CD4-positive, alpha-beta T cell treated with Interleukin-10 for 1 hour (primary cell): ENCODE measurements around the gene FBLN7.

Source experiments
- DNase-seq: peaks from one replicate; pipeline ENCODE4 v3.0.0-alpha.2; 2020

FBLN7 gene

DNA sequence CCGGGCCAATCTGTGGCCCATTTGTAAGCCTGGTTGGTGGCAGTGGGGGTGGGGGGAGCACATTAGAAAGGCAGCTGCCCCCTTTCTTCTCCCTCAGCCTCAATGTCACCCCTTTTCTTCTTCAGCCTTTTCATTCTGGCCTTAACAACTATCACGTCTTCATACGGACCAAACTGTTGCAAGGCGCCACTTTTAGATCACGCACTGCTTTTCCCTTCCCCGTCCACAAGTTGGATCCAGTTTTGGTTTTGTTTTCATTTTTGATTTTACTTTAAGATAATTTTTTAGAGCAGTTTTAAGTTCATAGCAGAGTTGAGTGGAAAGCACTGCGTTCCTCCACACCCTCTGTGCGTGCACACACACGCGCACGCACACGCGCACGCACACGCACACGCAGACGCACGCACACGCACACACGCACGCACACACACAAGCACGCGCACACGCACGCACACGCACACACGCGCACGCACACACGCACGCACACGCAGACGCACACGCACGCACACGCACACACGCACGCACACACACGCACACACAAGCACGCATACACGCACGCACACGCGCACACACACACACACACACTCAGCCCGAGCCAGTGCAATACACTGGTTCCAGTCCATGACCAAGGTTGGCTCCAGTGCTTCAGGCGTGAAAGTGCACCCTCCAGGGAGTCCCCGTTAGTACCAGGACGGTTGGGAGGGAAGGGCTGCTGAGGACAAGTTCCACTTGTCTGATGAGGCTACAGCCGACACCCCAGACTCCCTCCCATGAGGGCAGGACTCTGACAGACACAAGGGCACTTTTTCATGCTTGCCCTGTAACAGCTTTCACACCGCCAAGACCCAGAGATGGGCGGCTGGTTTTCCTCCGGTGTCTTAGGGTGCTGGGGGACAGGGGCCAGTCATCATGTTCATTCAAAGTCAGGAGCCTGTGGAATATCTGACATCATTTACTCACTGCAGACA is 22.4 kb downstream of the FBLN7 start:
- DNase-seq = no peak

DNA sequence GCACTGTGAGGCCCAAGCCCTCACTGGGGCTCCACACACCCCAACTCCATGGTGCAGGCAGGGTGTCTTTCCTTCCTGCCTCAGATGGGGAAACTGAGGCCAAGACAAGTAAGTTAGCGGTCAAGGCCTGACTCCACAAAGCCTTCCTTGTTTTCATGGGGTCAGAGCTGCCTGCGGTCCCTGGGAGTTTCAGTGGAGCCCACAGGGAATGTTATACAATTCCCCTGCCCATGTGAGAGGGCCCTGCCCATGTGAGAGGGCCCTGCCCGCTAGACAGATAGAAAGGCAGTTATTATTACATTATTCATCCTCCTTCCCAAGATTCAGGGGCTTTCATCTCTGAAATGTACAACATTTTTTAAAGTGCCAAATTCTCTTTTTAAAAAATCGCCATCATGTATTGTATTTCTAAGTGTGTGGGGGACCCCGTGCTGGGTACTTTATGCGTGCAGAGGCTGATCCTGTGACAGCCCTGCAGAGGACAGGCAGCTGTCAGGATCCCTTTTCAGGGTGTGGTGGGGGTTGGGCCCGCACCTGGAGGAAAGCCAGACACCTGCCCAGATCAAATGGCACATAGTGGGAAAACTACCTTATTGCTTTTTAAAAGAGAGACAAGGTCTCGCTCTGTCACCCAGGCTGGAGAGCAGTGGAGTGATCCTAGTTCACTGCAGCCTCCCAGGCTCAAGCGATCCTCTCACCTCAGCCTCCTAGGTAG is 23.4 kb downstream of the FBLN7 start:
- DNase-seq = no peak

DNA sequence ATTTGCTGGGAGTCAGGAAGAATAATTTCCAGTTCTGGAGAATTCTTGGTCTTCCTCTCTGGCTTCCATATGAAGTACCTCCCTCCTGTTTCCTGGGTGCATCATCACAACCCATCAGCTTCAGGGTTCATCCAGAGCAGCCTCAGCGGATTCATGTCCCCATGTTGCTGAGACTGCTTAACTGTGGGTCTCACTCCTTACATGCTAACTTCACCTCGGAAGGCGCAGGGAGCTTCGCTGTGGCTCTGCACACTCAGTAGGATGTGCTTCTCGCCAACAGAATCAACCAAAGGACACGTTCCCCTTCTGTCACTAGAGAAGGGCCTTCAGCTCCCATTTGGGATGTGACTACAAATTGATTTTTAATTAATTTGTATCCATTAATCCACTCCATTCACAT is 24.2 kb downstream of the FBLN7 start:
- no peak for DNase-seq

GRCh38 chr2:112162956-112163355 is 24.8 kb downstream of the FBLN7 start:
- no peak for DNase-seq

DNA sequence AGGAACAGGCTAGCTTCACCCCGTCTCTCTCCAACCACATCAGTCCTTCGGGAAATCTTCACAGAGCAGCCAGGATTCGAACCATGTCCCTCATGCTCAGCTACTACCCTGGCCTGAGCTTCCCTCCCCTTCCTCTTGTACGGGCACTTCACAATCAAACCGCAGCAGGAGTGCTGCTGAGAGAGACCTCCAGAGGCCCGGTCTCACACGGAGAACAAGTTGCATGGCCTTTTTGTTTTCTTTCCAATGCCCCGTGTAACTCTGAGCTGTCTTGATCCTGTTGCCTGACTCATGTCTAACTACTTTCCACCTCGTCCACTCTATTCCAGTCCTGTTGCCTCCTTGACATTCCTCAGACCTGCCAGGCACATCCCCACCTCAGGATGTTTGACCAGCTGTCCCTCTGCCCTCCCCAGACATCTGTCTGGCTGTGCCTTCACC is 25.4 kb downstream of the FBLN7 start:
- DNase-seq = no peak

DNA sequence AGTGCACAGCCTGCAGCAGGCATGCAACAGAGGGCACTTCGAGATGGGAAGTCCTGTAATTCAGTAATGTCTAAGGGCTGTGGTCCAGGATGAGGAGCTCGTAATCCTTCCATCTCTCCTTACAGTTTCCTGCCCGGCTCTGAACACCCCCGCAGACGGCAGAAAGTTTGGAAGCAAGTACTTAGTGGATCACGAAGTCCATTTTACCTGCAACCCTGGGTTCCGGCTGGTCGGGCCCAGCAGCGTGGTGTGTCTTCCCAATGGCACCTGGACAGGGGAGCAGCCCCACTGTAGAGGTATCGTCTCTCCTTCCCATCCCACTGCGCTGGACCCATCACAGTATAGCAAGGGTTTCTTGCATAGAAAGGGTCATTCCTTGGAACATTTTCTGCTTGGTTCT is 26.7 kb downstream of the FBLN7 start:
- no peak for DNase-seq

GRCh38 chr2:112165296-112165695 is 27.1 kb downstream of the FBLN7 start:
- DNase-seq = no peak

DNA sequence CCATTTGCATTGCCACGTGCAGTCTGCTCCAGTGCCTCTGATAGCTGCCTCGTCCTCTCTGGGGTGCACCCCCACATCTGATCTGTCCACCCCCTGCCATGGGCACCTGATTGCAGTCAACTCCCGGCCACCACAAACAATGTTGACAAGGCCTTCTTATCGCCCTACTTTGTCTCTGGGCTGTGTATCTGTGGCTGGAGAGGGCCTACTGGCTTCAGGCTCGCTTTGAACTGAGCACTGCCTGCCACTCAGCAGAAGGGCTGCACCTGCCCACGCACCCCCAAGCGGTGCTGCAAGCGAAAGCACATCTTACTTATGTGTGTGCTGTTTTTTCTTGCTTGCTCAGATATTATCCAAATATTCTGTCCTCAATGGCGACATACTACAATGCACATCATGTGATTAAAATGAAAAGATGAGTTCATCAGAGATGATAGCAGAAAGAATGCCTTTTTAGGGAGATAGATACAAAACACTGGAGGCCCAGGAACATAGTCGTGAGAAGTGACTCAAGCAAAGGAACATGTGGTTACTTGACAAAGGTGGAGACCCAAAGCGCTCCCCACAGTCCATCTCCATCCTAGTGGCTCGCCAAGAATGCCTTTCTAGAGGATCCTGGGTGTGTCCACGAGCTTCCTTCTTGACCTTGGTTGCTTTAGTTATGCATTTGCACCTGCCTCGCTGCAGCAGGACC is 28.8 kb downstream of the FBLN7 start:
- no peak for DNase-seq

DNA sequence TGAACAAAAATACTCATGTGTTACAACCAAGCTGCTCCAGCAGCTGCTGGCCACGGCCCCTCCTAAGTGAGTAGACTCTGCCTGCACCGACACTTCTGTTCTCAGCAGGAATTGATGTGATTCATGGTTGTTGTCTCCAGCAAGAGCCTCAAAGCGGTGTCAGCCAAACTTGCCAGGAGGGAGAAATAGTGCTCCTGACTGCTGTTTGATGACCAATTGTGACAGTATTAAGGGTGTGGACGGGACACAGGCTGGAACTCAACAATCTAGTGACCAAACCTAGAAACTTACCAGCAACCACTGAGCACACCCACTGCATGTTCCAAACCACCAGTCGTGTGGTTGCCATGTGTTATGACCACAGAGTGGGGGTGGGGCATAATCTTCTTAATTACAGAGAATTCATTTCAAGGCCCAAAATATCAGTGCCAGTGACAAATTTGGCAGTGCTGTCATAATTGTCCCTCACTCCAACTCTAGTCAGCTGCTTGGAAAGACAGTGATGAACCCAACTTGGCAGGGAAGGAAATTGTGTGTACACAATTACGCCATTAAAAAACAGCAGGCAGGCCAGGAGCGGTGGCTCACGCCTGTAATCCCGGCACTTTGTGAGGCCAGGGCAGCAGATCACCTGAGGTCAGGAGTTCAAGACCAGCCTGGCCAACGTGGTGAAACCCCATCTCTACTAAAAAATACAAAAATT is 30.4 kb downstream of the FBLN7 start:
- DNase-seq = no peak

DNA sequence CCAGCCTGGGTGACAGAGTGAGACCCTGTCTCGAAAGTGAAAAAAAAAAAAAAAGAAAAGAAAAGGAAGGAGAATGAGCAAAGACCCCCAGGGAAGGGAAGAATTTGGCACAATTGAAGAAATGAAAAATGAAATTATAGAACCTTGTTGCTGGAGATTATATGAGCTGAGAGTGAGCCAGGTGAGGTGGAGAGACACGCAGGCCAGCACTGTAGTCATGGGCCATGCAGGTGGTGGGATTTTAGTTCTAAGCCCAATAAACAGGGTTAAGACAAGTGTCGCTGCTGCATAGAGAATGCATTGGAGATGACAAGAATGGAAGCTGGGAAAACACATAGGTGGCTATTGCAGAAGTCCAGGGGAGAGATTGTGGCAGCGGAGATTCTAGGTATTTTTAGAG is 32.3 kb downstream of the FBLN7 start:
- no peak for DNase-seq

DNA sequence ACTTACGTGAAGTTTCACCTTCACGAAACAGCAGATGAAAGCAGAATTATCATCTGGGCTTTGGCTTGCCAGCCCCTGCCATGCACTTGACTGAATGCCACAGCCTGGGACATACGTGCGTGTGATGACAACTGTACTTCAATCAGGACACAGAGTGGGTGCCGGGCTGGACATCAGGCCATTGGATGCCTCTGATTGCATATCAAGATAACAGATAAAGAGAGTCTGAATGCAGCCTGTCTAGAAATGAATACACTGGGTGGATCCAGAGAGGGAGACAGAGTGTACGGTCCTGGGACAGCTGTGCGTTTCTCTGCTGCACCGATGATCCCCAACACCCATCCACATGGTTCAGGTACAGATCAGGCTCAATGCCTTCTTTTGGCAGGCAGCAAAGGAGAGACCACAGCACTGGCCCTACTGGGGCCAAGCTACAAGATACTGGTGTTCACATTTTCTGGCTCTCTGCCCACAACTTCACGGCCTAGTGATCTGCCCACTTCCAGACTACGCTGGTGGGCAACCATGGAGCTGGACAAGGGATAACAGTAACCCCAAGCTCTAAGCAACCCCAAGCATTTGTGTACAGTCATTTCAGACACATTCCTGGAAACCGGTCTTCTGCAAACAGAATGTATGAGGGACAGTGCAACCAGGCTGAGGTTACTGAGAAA is 35.6 kb downstream of the FBLN7 start:
- no peak for DNase-seq

DNA sequence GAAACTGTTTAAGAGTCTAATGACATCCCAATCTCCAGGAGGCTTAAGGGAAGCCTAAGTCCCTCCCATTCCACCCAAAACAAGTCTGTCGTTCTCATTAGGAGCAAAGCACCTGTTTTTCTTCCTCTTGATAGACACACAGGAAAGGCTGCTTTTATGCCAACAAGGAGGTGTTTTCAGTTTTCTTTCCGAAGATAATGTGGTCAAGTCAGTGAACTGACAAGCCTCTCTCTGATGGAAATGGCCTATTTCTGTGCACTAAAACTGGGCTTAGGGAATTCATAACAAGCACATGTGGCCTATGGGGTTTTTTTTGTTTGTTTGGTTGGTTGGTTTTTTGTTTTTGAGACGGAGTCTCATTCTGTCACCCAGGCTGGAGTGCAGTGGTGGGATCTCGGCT is 36.2 kb downstream of the FBLN7 start:
- DNase-seq = no peak

GRCh38 chr2:112175333-112175732 is 37.1 kb downstream of the FBLN7 start:
- no peak for DNase-seq

GRCh38 chr2:112175958-112176573 is 37.9 kb downstream of the FBLN7 start:
- DNase-seq = no peak

GRCh38 chr2:112181571-112182290 is 43.5 kb downstream of the FBLN7 start:
- peak; percentile 73 for DNase-seq

GRCh38 chr2:112182581-112183034 is 44.4 kb downstream of the FBLN7 start:
- DNase-seq = peak; percentile 54

DNA sequence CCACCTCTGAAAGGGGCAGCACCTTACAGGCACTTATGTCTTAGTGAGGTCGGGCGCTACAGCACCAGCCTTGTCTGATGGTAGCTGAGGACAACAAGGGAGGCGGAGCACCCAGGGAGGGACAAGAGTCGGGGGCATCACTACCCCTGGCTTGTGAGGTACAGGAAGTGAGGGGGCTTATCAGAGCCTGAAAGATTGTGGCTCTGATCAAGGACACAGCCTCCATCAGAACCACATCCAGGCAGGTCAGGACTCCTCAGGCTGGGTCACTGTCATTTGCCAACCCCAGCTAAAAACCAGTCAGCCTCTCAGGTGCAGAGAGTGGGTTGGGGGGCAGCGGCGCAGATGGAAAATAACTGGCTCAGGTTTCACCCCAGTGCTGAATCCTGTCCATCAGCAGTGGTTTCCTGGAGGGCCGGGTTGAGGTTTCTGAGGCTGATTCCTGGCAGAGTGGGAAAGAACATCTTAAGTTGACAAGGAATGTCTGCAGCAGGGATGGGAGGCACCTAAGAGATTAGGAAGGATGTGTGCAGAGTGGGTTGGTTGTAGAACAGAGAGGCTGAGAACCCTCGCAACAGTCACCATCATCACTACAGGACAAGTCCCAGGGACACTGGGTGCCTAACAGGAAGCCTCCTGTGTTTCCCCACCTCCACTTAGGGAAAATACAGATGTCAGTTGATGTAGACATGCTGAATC is 45.3 kb downstream of the FBLN7 start:
- peak; percentile 15 for DNase-seq

DNA sequence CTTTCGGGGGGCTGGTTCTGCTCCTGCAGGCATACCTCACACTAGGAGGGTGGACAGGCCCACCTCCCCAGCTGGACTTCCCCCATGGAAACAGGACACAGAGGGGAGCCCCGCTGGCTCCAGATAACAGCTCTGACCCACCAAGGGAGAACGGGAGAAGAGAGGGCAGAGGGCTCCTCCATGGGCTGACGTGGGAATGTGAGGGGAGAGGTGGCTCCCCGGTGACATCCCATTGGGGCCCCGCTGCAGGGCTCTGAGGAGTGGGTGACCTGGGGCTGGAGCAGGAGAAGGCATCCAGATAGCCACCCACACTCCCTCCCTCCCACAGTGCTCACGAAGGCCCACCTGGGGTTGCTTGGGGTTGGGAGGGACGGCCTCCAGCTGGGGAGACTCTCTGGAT is 45.9 kb downstream of the FBLN7 start:
- no peak for DNase-seq

DNA sequence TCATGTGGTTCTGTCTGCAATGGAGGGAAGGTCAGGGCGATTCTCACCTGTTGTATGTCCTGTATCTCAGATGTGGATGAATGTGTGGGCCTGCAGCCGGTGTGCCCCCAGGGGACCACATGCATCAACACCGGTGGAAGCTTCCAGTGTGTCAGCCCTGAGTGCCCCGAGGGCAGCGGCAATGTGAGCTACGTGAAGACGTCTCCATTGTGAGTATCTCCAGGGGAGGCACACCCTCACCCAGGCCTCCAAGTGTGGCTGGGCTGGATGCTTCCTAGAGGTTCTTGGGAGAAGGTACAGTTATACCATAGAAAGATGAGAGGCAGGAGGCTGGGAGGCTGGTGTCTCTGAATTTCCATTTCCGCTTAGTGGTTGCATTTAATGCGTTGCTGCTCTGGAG is 46.9 kb downstream of the FBLN7 start:
- DNase-seq = no peak

DNA sequence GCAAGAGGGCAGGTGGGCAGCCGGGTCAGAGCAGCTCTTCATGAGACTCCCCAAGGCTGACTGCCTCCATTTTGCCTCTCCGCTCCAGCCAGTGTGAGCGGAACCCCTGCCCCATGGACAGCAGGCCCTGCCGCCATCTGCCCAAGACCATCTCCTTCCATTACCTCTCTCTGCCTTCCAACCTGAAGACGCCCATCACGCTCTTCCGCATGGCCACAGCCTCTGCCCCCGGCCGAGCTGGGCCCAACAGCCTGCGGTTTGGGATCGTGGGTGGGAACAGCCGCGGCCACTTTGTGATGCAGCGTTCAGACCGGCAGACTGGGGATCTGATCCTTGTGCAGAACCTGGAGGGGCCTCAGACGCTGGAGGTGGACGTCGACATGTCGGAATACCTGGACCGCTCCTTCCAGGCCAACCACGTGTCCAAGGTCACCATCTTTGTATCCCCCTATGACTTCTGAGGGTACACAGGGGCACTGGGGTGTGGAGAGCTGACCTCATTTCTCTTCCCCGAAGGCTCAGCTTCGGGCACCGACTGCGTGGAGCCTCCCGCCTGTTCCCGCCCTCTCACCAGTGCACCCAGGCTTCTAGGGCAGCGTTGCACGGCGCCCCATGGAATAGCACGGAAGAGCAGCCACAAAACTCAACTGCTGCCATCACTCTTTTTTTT is 49.0 kb downstream of the FBLN7 start:
- DNase-seq = no peak
